Stimulated activated CD8-positive, alpha-beta memory T cell treated with anti-CD3 and anti-CD28 coated beads, Interleukin-7, amount 100 ng/mL, for 24 hours (primary cell): ENCODE results near the gene PJA2.
"Not testable (repeated sequence)": the region's sequence is repeated elsewhere in the genome, so short reads cannot be mapped to it uniquely, and the experiment has no call there.

Experiments used
- DNase-seq: peaks from one replicate; pipeline ENCODE4 v3.0.0-alpha.2; 2020; ENCODE audit warnings: low read depth

PJA2 gene

GRCh38 chr5:109409844-109410388, at the start of gene PJA2:
Gene PJA2 (minus strand): TSS chr5:109409974. CDS start chr5:109383433, 26,541 bp downstream.
- DNase-seq, result peak; percentile 90

GRCh38 chr5:109455598-109456096, 45.9 kb upstream of the PJA2 start:
- no peak for DNase-seq

GRCh38 chr5:109454731-109455505, 45.1 kb upstream of the PJA2 start:
- no peak for DNase-seq

- DNase-seq, result no peak
These were observed 43.5 kb upstream of the PJA2 start for GRCh38 chr5:109453251-109453650.

GRCh38 chr5:109452661-109453060, 42.9 kb upstream of the PJA2 start:
- DNase-seq, result no peak

- DNase-seq, result no peak
These were observed 41.4 kb upstream of the PJA2 start for GRCh38 chr5:109451146-109451545.

GRCh38 chr5:109450129-109450877, 40.5 kb upstream of the PJA2 start:
- no peak for DNase-seq

GRCh38 chr5:109448838-109449237, 39.1 kb upstream of the PJA2 start:
- DNase-seq, result no peak

GRCh38 chr5:109439590-109439989, 29.8 kb upstream of the PJA2 start:
- DNase-seq, result no peak

- DNase-seq, result no peak
These were observed 16.3 kb upstream of the PJA2 start for GRCh38 chr5:109426075-109426474.

- DNase-seq, result not testable (repeated sequence)
These were observed 15.7 kb upstream of the PJA2 start for GRCh38 chr5:109425521-109425920.

GRCh38 chr5:109421956-109422355, 12.2 kb upstream of the PJA2 start:
- DNase-seq, result no peak

GRCh38 chr5:109418712-109419352, 9.1 kb upstream of the PJA2 start:
- DNase-seq, result no peak

GRCh38 chr5:109416882-109417281, 7.1 kb upstream of the PJA2 start:
- DNase-seq, result no peak

- not testable (repeated sequence) for DNase-seq
These were observed 4.2 kb upstream of the PJA2 start for GRCh38 chr5:109413921-109414461.

- no peak for DNase-seq
These were observed 3.7 kb upstream of the PJA2 start for GRCh38 chr5:109413458-109413857.

GRCh38 chr5:109412981-109413402, 3.2 kb upstream of the PJA2 start:
- no peak for DNase-seq

- no peak for DNase-seq
These were observed 1.9 kb upstream of the PJA2 start for GRCh38 chr5:109411627-109412026.

GRCh38 chr5:109411149-109411514, 1.4 kb upstream of the PJA2 start:
- no peak for DNase-seq

- DNase-seq, result peak; percentile 18
These were observed 795 bp upstream of the PJA2 start for GRCh38 chr5:109410389-109411148.
